Neural cell (in vitro differentiated cells): ENCODE data around the gene HEATR1.

ENCODE experiments used
- CTCF ChIP-seq: fragments of 450-650 bp; IDR thresholded peaks from 2 replicates; pipeline ENCODE4 v1.5.1; 2014; ENCODE audit warnings: antibody characterized with exemption, mild to moderate bottlenecking, moderate library complexity; ENCODE audit not compliant: poor library complexity, severe bottlenecking
- EP300 ChIP-seq: fragments of 450-650 bp; conservative IDR thresholded peaks from 2 replicates; pipeline ENCODE4 v1.6.1; 2014; ENCODE audit warnings: antibody characterized with exemption, mild to moderate bottlenecking, moderate library complexity; ENCODE audit not compliant: poor library complexity, severe bottlenecking
- EZH2 ChIP-seq: fragments of 200-600, 300-800 bp; shearing (Covaris generic), sonication (generic); IDR thresholded peaks from 2 replicates; pipeline ENCODE4 v1.6.1; 2014; ENCODE audit warnings: antibody characterized with exemption, low read length, borderline replicate concordance, mild to moderate bottlenecking; ENCODE audit not compliant: insufficient read depth, poor library complexity, severe bottlenecking
- MXI1 ChIP-seq: fragments of 450-650 bp; conservative IDR thresholded peaks from 2 replicates; pipeline ENCODE4 v1.6.1; 2014; ENCODE audit warnings: antibody characterized with exemption, mild to moderate bottlenecking; ENCODE audit not compliant: poor library complexity, severe bottlenecking
- POLR2AphosphoS5 ChIP-seq: IDR thresholded peaks from 2 replicates; pipeline ENCODE4 v1.6.1; 2012
- RAD21 ChIP-seq: fragments of 450-650 bp; conservative IDR thresholded peaks from 2 replicates; pipeline ENCODE4 v1.6.1; 2014; ENCODE audit warnings: antibody characterized with exemption, mild to moderate bottlenecking, moderate library complexity
- REST ChIP-seq: IDR thresholded peaks from 2 replicates; pipeline ENCODE4 v1.6.1; 2012; ENCODE audit warnings: borderline replicate concordance
- SMC3 ChIP-seq: fragments of 450-650 bp; conservative IDR thresholded peaks from 2 replicates; pipeline ENCODE4 v1.6.1; 2014; ENCODE audit warnings: antibody characterized with exemption, mild to moderate bottlenecking, moderate library complexity; ENCODE audit not compliant: poor library complexity
- TAF1 ChIP-seq: IDR thresholded peaks from 2 replicates; pipeline ENCODE4 v1.6.1; 2012; ENCODE audit warnings: low read depth

GRCh38 chr1:236511735-236512418, 92.4 kb downstream of the HEATR1 start:
- TF ChIP-seq RAD21, result no peak
- no peak for TF ChIP-seq EZH2
- TF ChIP-seq CTCF, result no peak
- no peak for TF ChIP-seq REST
- TF ChIP-seq POLR2AphosphoS5, result no peak
- no peak for TF ChIP-seq TAF1
- no peak for TF ChIP-seq EP300
- no peak for TF ChIP-seq SMC3
- no peak for TF ChIP-seq MXI1
